ENCODE data around the gene ACTN3. TPM values are rescaled to one million over a fixed set of nuclear protein-coding genes. Genes with fewer than 3 reads are reported as not detected.

ACTN3 gene
- total RNA-seq, 1 experiment from 2014 or later, result not detected

GRCh38 chr11:66529069-66529468 is 17.6 kb upstream of the ACTN3 start:
- no peaks in the 10 kb centered on the region for H3K27me3 ChIP-seq (replicated peaks; ENCODE audit: insufficient read depth, low read depth, low read length, poor library complexity)
- no peak overlapping the region for H3K4me3 ChIP-seq (ENCODE audit: low read depth, low read length, poor library complexity, severe bottlenecking)
- no peaks in the 10 kb centered on the region for H3K4me1 ChIP-seq (ENCODE audit: insufficient read depth, low read length, poor library complexity, severe bottlenecking)
- TF ChIP-seq CTCF (conservative IDR thresholded peaks at IDR 0.05; ENCODE audit: low read depth, low read length), result no peak
- no peak for TF ChIP-seq EZH2 (IDR thresholded peaks at IDR 0.05; ENCODE audit: borderline replicate concordance, low read depth, low read length, poor library complexity, severe bottlenecking)
- POLR2A ChIA-PET (ENCODE audit: low non-redundant PET), result no interaction called here
- H3K27ac ChIP-seq (ENCODE audit: low read depth, low read length, poor library complexity, severe bottlenecking), result no peak overlapping the region
- H3K36me3 ChIP-seq (ENCODE audit: insufficient read depth, low read length, poor library complexity, severe bottlenecking), result no peaks in the 10 kb centered on the region
- intact Hi-C loops (cut with micrococcal nuclease; ENCODE audit: unreplicated experiment), result no loop called here
- CTCF ChIA-PET, result no interaction called here
- no TSS peak for BruUV-seq (replicated peaks)
- no peak for DNase-seq (ENCODE audit: low spot score)
- no peaks in the 10 kb centered on the region for H3K9me3 ChIP-seq (ENCODE audit: low read depth, low read length, poor library complexity, severe bottlenecking)

- POLR2A ChIA-PET (ENCODE audit: low non-redundant PET), result interaction anchor here (0.6 kb wide), 2 partner anchors 30 to 144 kb away, joined by 4 to 8 read pairs; no protein-coding TSS in a partner anchor
- H3K27me3 ChIP-seq (replicated peaks; ENCODE audit: insufficient read depth, low read depth, low read length, poor library complexity), result no peaks in the 10 kb centered on the region
- no peak overlapping the region for H3K4me3 ChIP-seq (ENCODE audit: low read depth, low read length, poor library complexity, severe bottlenecking)
These were observed 17.0 kb upstream of the ACTN3 start for GRCh38 chr11:66529655-66530054.

GRCh38 chr11:66530927-66531709 is 15.6 kb upstream of the ACTN3 start:
- BruUV-seq (replicated peaks), result no TSS peak
- Histone ChIP-seq H3K4me1 (ENCODE audit: insufficient read depth, low read length, poor library complexity, severe bottlenecking) (no peaks in the 10 kb centered on the region), H3K9me3 (ENCODE audit: low read depth, low read length, poor library complexity, severe bottlenecking) (no peaks in the 10 kb centered on the region), H3K36me3 (ENCODE audit: insufficient read depth, low read length, poor library complexity, severe bottlenecking) (no peaks in the 10 kb centered on the region), H3K27ac (ENCODE audit: low read depth, low read length, poor library complexity, severe bottlenecking) (no peak overlapping the region), H3K27me3 (replicated peaks; ENCODE audit: insufficient read depth, low read depth, low read length, poor library complexity) (no peaks in the 10 kb centered on the region), H3K4me3 (ENCODE audit: low read depth, low read length, poor library complexity, severe bottlenecking) (no peak overlapping the region)
- no peak for TF ChIP-seq CTCF (conservative IDR thresholded peaks at IDR 0.05; ENCODE audit: low read depth, low read length)
- TF ChIP-seq EZH2 (IDR thresholded peaks at IDR 0.05; ENCODE audit: borderline replicate concordance, low read depth, low read length, poor library complexity, severe bottlenecking), result no peak
- intact Hi-C loops (cut with micrococcal nuclease; ENCODE audit: unreplicated experiment), result no loop called here
- POLR2A ChIA-PET (ENCODE audit: low non-redundant PET), result no interaction called here
- no peak for DNase-seq (ENCODE audit: low spot score)
- CTCF ChIA-PET, result no interaction called here

More at GRCh38 chr11:66529655-66530054, 17.0 kb upstream of the ACTN3 start:
- CTCF ChIA-PET, result no interaction called here
- Histone ChIP-seq H3K27ac (ENCODE audit: low read depth, low read length, poor library complexity, severe bottlenecking) (no peak overlapping the region), H3K9me3 (ENCODE audit: low read depth, low read length, poor library complexity, severe bottlenecking) (no peaks in the 10 kb centered on the region), H3K36me3 (ENCODE audit: insufficient read depth, low read length, poor library complexity, severe bottlenecking) (no peaks in the 10 kb centered on the region), H3K4me1 (ENCODE audit: insufficient read depth, low read length, poor library complexity, severe bottlenecking) (no peaks in the 10 kb centered on the region)
- intact Hi-C loops (cut with micrococcal nuclease; ENCODE audit: unreplicated experiment), result no loop called here
- DNase-seq (ENCODE audit: low spot score), result no peak
- TF ChIP-seq EZH2 (IDR thresholded peaks at IDR 0.05; ENCODE audit: borderline replicate concordance, low read depth, low read length, poor library complexity, severe bottlenecking), result no peak
- no peak for TF ChIP-seq CTCF (conservative IDR thresholded peaks at IDR 0.05; ENCODE audit: low read depth, low read length)
- BruUV-seq (replicated peaks), result no TSS peak
